Vein endothelial cell (primary cell): ENCODE measurements around the gene AKT1. TPM values are rescaled to one million over a fixed set of nuclear protein-coding genes. Genes with fewer than 3 reads are reported as not detected.

ENCODE experiments used
- total RNA-seq: library from RNA; depleted of rRNA; stranded (reverse); fragments of >200 nt; gene quantifications from 2 replicates; pipeline ENCODE4 v1.2.3, GENCODE V29; 2012

The AKT1 gene
- 219 and 221 TPM in 2 replicates for total RNA-seq

GRCh38 chr14:104794993-104795780 lies at the start of gene AKT1:
TSS of gene AKT1 (minus strand) at chr14:104795748. CDS start at chr14:104792643, 3,105 bp downstream.

DNA sequence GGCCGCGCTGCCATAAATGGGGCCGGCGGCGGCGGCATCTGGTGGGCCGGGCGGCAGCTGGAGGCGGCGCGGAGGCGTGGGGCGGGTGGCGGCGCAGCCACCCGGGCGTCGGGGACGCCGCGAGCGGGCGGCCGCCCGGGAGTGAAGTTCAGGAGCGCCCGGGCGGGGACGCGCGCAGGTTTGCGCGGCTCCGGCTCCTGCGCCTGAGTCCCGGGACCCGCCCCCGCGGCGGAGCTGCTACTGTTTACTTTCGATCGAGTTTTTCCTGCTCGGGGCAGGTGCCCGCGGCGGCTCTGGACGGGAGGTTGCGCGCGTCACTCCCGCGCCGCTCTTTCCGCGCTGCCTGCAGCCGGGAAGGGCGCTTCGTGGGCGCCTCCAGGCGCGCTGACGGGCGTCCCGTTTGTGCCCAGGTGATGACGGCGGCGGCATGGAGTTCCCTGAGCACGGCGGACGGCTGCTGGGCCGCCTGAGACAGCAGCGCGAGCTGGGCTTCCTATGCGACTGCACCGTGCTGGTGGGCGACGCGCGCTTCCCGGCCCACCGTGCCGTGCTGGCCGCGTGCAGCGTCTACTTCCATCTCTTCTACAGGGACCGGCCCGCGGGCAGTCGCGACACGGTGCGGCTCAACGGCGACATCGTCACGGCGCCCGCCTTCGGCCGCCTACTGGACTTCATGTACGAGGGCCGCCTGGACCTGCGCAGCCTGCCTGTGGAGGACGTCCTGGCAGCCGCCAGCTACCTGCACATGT lies 5.4 kb upstream of the AKT1 start, which contains the start of gene ZBTB42:
Gene ZBTB42, plus strand, starts transcription at position 331 of the 749 bp plus-strand sequence. Its CDS starts 97 bp downstream, at position 428.

GRCh38 chr14:104752735-104753527 lies 42.6 kb downstream of the AKT1 start, which contains the start of gene SIVA1:
TSS of gene SIVA1 (plus strand) at chr14:104753147. CDS start at chr14:104753202, 55 bp downstream.

GRCh38 chr14:104723651-104724406 lies 71.7 kb downstream of the AKT1 start, which contains the start of gene ADSS1:
TSS of gene ADSS1 (plus strand) at chr14:104724229. CDS start at chr14:104724271, 42 bp downstream.

Other genes with a start within 250 kb of the AKT1 start
- not detected in 2 replicates for gene C14orf180, start 216.0 kb downstream of the AKT1 start, total RNA-seq
- gene TMEM179, start 191.0 kb downstream of the AKT1 start, total RNA-seq = 0.65 TPM in 1 of 2 replicates, not detected in the other
- 78.1 and 80.2 TPM in 2 replicates for gene INF2, start 106.1 kb downstream of the AKT1 start, total RNA-seq
- 1.4 and 2.3 TPM in 2 replicates for gene ADSS1, start 71.5 kb downstream of the AKT1 start, total RNA-seq
- gene SIVA1, start 42.6 kb downstream of the AKT1 start, total RNA-seq = 106 and 117 TPM in 2 replicates
- 6.5 and 6.7 TPM in 2 replicates for gene ZBTB42, start 5.4 kb upstream of the AKT1 start, total RNA-seq
- gene CEP170B, start 69.5 kb upstream of the AKT1 start, total RNA-seq = 26.4 and 27.1 TPM in 2 replicates
- gene PLD4, start 129.1 kb upstream of the AKT1 start, total RNA-seq = under 0.01 TPM in 2 replicates
- 55.2 and 76.0 TPM in 2 replicates for gene AHNAK2, start 182.6 kb upstream of the AKT1 start, total RNA-seq
- 6.5 and 10.2 TPM in 2 replicates for gene CLBA1, start 190.0 kb upstream of the AKT1 start, total RNA-seq
- 39.2 and 45.6 TPM in 2 replicates for gene CDCA4, start 225.3 kb upstream of the AKT1 start, total RNA-seq